SU-DHL-6 (cell line): ENCODE measurements around the gene ZSWIM8.

Experiments
- EZH2phosphoT487 ChIP-seq: fragments of 200-600 bp; sonication (generic), shearing (Covaris generic); conservative IDR thresholded peaks from 2 replicates; pipeline ENCODE4 v1.6.1; 2018; ENCODE audit warnings: mild to moderate bottlenecking, antibody characterized with exemption, low read length, moderate library complexity, mixed read lengths
- TF ChIP-seq, protein P1 (sequence below): fragments of 200-600 bp; sonication (generic); IDR thresholded peaks from one replicate; pipeline ENCODE4 v1.5.1; 2017; ENCODE audit warnings: antibody characterized with exemption, mild to moderate bottlenecking, low read length, moderate library complexity; ENCODE audit not compliant: insufficient read depth, poor library complexity, severe bottlenecking

DNA sequence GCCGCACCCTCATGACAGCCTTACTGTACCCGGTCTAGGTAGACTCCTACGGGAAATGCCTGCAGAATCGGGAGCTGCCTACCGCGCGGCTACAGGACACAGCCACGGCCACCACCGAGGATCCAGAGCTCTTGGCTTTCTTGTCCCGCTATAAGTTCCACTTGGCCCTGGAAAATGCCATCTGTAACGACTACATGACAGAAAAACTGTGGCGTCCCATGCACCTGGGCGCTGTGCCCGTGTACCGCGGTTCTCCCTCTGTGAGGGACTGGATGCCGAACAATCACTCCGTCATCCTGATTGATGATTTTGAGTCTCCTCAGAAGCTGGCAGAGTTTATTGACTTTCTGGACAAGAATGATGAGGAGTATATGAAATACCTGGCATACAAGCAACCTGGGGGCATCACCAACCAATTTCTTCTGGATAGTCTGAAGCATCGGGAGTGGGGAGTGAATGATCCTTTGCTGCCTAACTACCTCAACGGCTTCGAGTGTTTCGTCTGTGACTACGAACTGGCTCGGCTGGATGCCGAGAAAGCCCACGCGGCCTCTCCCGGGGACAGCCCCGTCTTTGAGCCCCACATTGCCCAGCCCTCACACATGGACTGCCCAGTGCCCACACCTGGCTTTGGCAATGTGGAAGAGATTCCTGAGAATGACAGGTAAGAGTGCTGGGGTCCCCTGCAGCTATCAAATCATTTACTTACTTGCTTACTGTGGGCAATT is 12.1 kb upstream of the ZSWIM8 start:
- TF ChIP-seq, protein P1, sequence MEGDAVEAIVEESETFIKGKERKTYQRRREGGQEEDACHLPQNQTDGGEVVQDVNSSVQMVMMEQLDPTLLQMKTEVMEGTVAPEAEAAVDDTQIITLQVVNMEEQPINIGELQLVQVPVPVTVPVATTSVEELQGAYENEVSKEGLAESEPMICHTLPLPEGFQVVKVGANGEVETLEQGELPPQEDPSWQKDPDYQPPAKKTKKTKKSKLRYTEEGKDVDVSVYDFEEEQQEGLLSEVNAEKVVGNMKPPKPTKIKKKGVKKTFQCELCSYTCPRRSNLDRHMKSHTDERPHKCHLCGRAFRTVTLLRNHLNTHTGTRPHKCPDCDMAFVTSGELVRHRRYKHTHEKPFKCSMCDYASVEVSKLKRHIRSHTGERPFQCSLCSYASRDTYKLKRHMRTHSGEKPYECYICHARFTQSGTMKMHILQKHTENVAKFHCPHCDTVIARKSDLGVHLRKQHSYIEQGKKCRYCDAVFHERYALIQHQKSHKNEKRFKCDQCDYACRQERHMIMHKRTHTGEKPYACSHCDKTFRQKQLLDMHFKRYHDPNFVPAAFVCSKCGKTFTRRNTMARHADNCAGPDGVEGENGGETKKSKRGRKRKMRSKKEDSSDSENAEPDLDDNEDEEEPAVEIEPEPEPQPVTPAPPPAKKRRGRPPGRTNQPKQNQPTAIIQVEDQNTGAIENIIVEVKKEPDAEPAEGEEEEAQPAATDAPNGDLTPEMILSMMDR = no peak
- TF ChIP-seq EZH2phosphoT487 = no peak
